Measurements from ENCODE around the gene THRAP3.

DNA sequence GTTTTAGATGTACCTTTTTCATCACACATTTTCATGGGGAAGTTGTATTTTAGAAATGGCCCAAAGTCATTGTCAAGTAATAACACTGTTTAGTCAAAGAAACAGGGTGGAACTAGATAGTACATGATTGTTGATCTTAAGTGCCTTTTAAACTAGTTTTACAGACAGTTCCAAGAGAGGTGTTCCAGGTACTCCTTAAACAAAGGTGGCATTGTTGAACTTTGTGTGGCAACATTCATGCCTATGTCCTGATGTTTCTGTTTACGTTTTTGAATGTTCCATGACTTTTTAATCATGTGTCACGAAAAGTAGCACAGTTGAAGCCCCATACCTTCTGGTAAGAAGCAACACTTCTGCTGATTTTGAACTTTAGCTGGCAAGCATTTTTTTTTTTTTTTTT lies 72.8 kb downstream of the THRAP3 start:
- TF ChIP-seq SP1 (CRISPR knock-in tag; conservative IDR thresholded peaks at IDR 0.05): no peak
- no peak for TF ChIP-seq FOXK1 (CRISPR knock-in tag; IDR thresholded peaks at IDR 0.05)
- TF ChIP-seq, protein P1, sequence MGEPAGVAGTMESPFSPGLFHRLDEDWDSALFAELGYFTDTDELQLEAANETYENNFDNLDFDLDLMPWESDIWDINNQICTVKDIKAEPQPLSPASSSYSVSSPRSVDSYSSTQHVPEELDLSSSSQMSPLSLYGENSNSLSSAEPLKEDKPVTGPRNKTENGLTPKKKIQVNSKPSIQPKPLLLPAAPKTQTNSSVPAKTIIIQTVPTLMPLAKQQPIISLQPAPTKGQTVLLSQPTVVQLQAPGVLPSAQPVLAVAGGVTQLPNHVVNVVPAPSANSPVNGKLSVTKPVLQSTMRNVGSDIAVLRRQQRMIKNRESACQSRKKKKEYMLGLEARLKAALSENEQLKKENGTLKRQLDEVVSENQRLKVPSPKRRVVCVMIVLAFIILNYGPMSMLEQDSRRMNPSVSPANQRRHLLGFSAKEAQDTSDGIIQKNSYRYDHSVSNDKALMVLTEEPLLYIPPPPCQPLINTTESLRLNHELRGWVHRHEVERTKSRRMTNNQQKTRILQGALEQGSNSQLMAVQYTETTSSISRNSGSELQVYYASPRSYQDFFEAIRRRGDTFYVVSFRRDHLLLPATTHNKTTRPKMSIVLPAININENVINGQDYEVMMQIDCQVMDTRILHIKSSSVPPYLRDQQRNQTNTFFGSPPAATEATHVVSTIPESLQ (CRISPR knock-in tag; IDR thresholded peaks at IDR 0.05): no peak
- TF ChIP-seq, protein P2, sequence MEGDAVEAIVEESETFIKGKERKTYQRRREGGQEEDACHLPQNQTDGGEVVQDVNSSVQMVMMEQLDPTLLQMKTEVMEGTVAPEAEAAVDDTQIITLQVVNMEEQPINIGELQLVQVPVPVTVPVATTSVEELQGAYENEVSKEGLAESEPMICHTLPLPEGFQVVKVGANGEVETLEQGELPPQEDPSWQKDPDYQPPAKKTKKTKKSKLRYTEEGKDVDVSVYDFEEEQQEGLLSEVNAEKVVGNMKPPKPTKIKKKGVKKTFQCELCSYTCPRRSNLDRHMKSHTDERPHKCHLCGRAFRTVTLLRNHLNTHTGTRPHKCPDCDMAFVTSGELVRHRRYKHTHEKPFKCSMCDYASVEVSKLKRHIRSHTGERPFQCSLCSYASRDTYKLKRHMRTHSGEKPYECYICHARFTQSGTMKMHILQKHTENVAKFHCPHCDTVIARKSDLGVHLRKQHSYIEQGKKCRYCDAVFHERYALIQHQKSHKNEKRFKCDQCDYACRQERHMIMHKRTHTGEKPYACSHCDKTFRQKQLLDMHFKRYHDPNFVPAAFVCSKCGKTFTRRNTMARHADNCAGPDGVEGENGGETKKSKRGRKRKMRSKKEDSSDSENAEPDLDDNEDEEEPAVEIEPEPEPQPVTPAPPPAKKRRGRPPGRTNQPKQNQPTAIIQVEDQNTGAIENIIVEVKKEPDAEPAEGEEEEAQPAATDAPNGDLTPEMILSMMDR (IDR thresholded peaks at IDR 0.05): no peak
- TF ChIP-seq, protein P3, sequence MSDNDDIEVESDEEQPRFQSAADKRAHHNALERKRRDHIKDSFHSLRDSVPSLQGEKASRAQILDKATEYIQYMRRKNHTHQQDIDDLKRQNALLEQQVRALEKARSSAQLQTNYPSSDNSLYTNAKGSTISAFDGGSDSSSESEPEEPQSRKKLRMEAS (CRISPR knock-in tag; IDR thresholded peaks at IDR 0.05): no peak
- TF ChIP-seq, protein P4, sequence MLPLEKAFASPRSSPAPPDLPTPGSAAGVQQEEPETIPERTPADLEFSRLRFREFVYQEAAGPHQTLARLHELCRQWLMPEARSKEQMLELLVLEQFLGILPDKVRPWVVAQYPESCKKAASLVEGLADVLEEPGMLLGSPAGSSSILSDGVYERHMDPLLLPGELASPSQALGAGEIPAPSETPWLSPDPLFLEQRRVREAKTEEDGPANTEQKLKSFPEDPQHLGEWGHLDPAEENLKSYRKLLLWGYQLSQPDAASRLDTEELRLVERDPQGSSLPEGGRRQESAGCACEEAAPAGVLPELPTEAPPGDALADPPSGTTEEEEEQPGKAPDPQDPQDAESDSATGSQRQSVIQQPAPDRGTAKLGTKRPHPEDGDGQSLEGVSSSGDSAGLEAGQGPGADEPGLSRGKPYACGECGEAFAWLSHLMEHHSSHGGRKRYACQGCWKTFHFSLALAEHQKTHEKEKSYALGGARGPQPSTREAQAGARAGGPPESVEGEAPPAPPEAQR (CRISPR knock-in tag; IDR thresholded peaks at IDR 0.05): no peak
- TF ChIP-seq TEAD4 (CRISPR knock-in tag; IDR thresholded peaks at IDR 0.05): no peak
- TF ChIP-seq, protein P5, sequence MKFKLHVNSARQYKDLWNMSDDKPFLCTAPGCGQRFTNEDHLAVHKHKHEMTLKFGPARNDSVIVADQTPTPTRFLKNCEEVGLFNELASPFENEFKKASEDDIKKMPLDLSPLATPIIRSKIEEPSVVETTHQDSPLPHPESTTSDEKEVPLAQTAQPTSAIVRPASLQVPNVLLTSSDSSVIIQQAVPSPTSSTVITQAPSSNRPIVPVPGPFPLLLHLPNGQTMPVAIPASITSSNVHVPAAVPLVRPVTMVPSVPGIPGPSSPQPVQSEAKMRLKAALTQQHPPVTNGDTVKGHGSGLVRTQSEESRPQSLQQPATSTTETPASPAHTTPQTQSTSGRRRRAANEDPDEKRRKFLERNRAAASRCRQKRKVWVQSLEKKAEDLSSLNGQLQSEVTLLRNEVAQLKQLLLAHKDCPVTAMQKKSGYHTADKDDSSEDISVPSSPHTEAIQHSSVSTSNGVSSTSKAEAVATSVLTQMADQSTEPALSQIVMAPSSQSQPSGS (CRISPR knock-in tag; IDR thresholded peaks at IDR 0.05; ENCODE audit: borderline replicate concordance, low read depth): no peak
- no peak for TF ChIP-seq CREB1 (CRISPR knock-in tag; IDR thresholded peaks at IDR 0.05)
- no peak for TF ChIP-seq FOXJ3 (CRISPR knock-in tag; IDR thresholded peaks at IDR 0.05; ENCODE audit: borderline replicate concordance)
- TF ChIP-seq GABPB1 (CRISPR knock-in tag; IDR thresholded peaks at IDR 0.05): no peak
- no peak for TF ChIP-seq JUN (CRISPR knock-in tag; IDR thresholded peaks at IDR 0.05)
- TF ChIP-seq, protein P6, sequence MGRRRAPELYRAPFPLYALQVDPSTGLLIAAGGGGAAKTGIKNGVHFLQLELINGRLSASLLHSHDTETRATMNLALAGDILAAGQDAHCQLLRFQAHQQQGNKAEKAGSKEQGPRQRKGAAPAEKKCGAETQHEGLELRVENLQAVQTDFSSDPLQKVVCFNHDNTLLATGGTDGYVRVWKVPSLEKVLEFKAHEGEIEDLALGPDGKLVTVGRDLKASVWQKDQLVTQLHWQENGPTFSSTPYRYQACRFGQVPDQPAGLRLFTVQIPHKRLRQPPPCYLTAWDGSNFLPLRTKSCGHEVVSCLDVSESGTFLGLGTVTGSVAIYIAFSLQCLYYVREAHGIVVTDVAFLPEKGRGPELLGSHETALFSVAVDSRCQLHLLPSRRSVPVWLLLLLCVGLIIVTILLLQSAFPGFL (CRISPR knock-in tag; IDR thresholded peaks at IDR 0.05; ENCODE audit: borderline replicate concordance): no peak
- no peak for TF ChIP-seq ZNF121 (CRISPR knock-in tag; IDR thresholded peaks at IDR 0.05)
